Gastroesophageal sphincter (tissue), 4 donors: ENCODE results near the gene STIL. TPM values are rescaled to one million over a fixed set of nuclear protein-coding genes. Genes with fewer than 3 reads are reported as not detected.

Experiments
- ATAC-seq: fragments of 150-250 bp; one replicate; pipeline ENCODE4 v1.9.1; 2016; ENCODE audit warnings: mild to moderate bottlenecking, moderate library complexity
- H3K27ac ChIP-seq, 4 donors: fragments of 200-600 bp; sonication (generic) in 3 of 4; 1 replicate in 3 of 4; 2 replicates in 1 of 4; pipeline ENCODE4 v1.5.1; 2016 to 2019
- H3K27me3 ChIP-seq: fragments of 200-600 bp; sonication (generic); one replicate; pipeline ENCODE4 v1.5.1; 2019
- H3K36me3 ChIP-seq, 2 donors: fragments of 200-600 bp; sonication (generic); one replicate each; pipeline ENCODE4 v1.5.1; 2019; ENCODE audit warnings: control low read depth in 1 of 2
- H3K4me1 ChIP-seq, 3 donors: fragments of 200-600 bp; sonication (generic); 1 replicate in 2 of 3; 2 replicates in 1 of 3; pipeline ENCODE4 v1.5.1; 2016 to 2019; ENCODE audit warnings: control low read depth in 2 of 3
- H3K4me3 ChIP-seq, 2 donors: fragments of 200-600 bp; sonication (generic); one replicate each; pipeline ENCODE4 v1.5.1; 2019; ENCODE audit warnings: mild to moderate bottlenecking in 1 of 2, moderate library complexity in 1 of 2
- H3K9me3 ChIP-seq, 3 donors: fragments of 200-600 bp; sonication (generic); one replicate each; pipeline ENCODE4 v1.5.1; 2017 to 2019; ENCODE audit warnings: control low read depth in 2 of 3
- EP300 ChIP-seq: sonication (generic); formaldehyde crosslinking; IDR thresholded peaks from one replicate; pipeline ENCODE4 v1.6.1; 2017; ENCODE audit warnings: antibody characterized with exemption, mild to moderate bottlenecking
- POLR2A ChIP-seq, 2 donors: fragments of 450-650 bp; IDR thresholded peaks; one replicate each; pipeline ENCODE4 v1.6.1; 2017; ENCODE audit warnings: antibody characterized with exemption in 2 of 2, mild to moderate bottlenecking in 2 of 2, moderate library complexity in 1 of 2
- POLR2AphosphoS5 ChIP-seq: sonication (generic); formaldehyde crosslinking; IDR thresholded peaks from one replicate; pipeline ENCODE4 v1.6.1; 2017; ENCODE audit warnings: antibody characterized with exemption
- WGBS, 2 donors: methylation state at CpG; one replicate each; pipeline ENCODE4 v1.1.5; 2018; ENCODE audit warnings: low coverage in 1 of 2; 5-methylcytosine and 5-hydroxymethylcytosine counted together
- total RNA-seq, 4 donors: library from RNA; depleted of rRNA; stranded (reverse); fragments of >200 nt; gene quantifications; one replicate each; pipeline ENCODE4 v1.1.0, GENCODE V29; 2016
- TF ChIP-seq, protein P1 (sequence below), 4 experiments: fragments of 200-600 bp in 2 of 4; fragments of 450-650 bp in 2 of 4; sonication (generic) in 1 of 4; IDR thresholded peaks; one replicate each; pipeline ENCODE4 v1.5.1; 2017 to 2019; ENCODE audit warnings: antibody characterized with exemption in 4 of 4, mild to moderate bottlenecking in 2 of 4, moderate library complexity in 2 of 4

The STIL gene
- total RNA-seq, 4 donors from 2014 or later = 0.40 to 2.5 (median 0.83) TPM

DNA sequence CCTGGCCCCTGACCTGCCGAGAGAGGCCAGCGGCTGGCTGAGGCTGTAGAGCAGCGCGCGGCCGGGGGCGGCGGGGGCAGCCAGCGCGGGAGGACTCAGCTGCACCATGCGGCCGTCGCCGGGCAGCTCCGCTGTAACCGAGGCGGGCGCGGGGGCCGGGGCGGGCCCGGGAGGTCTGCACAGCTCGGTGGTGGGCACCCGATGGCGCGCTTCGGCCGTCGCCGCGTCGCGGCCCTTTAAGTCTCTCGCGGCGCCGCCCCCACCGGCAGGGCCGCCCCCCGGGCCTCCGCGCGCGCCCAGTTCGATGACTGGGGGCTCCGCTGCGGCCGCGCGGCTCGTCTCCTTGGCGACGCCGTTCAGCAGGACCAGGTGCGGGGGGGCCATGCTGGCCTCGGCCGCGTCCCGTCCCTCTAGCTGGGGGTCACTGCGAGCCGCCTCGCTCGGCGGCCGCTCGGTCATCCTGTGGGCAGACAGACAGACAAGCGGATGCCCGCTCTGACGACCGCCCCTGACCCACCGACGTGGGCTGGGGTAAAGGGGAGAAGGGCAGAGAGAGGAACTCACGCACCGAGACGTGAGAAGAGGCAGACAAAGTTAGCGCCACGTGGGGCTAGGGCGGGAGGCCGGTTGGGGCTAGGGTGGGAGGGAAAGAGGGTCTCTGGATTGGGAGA, 88.4 kb downstream of the STIL start:
- H3K4me1 ChIP-seq = peaks cover 0 to 44% (median 19%) of the 10 kb centered on the region in 3 donors
- H3K9me3 ChIP-seq = no peaks in the 10 kb centered on the region
- H3K4me3 ChIP-seq = peak overlapping the region in 1 of 2 donors; percentile 47
- H3K27me3 ChIP-seq = peaks cover 94% of the 10 kb centered on the region
- ATAC-seq = no peak
- no peaks in the 10 kb centered on the region for H3K36me3 ChIP-seq
- WGBS, 2 donors = 0% methylated on average over 5 of the region's 79 CpGs; no CpG with 5 or more reads in 1 of the 2 donors
- peak overlapping the region in 1 of 4 donors; percentile 38 for H3K27ac ChIP-seq
- TF ChIP-seq POLR2A (IDR thresholded peaks at IDR 0.05) (no peak), POLR2AphosphoS5 (no peak), EP300 (no peak)
- TF ChIP-seq, protein P1, sequence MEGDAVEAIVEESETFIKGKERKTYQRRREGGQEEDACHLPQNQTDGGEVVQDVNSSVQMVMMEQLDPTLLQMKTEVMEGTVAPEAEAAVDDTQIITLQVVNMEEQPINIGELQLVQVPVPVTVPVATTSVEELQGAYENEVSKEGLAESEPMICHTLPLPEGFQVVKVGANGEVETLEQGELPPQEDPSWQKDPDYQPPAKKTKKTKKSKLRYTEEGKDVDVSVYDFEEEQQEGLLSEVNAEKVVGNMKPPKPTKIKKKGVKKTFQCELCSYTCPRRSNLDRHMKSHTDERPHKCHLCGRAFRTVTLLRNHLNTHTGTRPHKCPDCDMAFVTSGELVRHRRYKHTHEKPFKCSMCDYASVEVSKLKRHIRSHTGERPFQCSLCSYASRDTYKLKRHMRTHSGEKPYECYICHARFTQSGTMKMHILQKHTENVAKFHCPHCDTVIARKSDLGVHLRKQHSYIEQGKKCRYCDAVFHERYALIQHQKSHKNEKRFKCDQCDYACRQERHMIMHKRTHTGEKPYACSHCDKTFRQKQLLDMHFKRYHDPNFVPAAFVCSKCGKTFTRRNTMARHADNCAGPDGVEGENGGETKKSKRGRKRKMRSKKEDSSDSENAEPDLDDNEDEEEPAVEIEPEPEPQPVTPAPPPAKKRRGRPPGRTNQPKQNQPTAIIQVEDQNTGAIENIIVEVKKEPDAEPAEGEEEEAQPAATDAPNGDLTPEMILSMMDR (IDR thresholded peaks at IDR 0.05) = no peak

DNA sequence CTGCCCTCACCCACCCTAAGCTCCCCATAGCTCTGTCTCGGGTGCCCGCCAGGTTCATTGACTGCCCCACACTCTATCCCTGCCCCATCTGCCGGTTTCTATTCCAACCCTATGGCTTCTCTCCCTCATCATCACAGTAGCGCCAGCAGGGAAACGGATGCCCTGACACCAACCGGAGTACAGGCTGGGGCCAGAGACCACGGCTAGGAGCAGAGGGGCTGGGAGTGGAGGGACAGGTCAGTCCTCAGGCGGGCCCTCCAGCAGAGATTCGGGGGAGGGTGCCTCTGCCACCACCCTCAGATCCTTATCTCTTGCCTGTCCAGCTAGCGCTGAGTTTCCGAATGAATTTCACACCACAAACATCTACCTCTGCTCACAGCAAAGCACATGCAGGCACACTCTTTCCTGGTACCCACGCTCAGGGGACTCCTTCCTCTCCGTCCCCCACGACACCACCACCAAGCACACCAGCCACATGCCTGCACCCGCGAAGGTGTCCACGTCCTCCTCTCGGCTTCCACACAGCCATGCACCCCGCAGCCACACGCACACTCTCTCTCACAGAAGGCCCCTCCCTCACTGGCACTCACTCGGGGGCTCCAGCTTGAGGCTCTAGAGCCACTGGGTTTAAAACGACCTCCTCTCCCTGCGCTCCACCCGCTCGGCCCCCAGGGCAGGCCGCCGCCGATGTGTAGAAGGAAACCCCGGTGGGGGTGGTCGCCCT, 89.1 kb downstream of the STIL start:
- Histone ChIP-seq H3K4me1 (peaks cover 0 to 37% (median 19%) of the 10 kb centered on the region in 3 donors), H3K27me3 (peaks cover 90% of the 10 kb centered on the region), H3K27ac (peak overlapping the region in 1 of 4 donors; percentile 38), H3K4me3 (peak overlapping the region in 1 of 2 donors; percentile 47), H3K36me3 (peaks cover 0 to under 1% of the 10 kb centered on the region in 2 donors), H3K9me3 (no peaks in the 10 kb centered on the region)
- WGBS, 2 donors = 18 to 23% methylated on average over 5 to 8 of the region's 30 CpGs
- TF ChIP-seq POLR2A (IDR thresholded peaks at IDR 0.05) (no peak), POLR2AphosphoS5 (no peak), EP300 (no peak)
- TF ChIP-seq, protein P1 (IDR thresholded peaks at IDR 0.05) = no peak
- peak; percentile 12 for ATAC-seq

DNA sequence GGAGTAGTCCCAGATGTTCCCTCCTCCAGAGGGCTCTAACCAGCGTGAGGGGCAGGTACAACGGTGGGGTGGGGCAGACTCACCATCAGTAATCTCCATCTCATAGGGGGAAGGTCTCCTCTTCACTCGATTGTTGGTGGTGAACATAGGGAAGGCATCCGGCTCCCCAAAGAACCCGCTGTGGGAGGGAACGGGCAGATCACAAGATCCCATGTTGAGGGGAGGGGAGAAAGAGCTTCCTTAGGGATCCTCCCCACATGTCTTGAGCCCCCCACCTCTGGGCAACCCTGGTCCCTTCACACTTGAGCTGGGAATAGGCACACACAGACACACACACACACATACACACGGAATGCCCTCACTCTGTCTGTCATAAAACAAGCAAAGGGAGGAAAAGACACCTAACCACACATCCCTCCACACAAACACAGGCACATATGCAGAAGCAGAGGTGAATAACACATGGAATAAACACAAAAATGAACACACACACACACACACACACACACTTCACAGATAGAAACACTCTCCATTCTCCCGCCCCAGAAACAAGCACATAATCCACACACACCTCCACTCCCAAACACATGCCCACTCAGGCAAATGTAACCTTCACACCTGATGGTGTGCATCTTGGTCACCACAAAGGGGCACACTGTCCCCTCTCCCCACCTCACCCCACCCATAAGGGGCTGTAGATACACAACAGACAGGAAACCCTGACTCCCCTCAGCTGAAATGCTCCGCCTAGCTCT, 89.8 kb downstream of the STIL start:
- WGBS, 2 donors = 16 to 54% methylated on average over 2 to 3 of the region's 9 CpGs
- H3K9me3 ChIP-seq = no peaks in the 10 kb centered on the region
- no peak for ATAC-seq
- H3K4me1 ChIP-seq = peaks cover 0 to 32% (median 19%) of the 10 kb centered on the region in 3 donors
- peaks cover 86% of the 10 kb centered on the region for H3K27me3 ChIP-seq
- peaks cover 0 to 5% of the 10 kb centered on the region in 2 donors for H3K36me3 ChIP-seq
- TF ChIP-seq, protein P1 (IDR thresholded peaks at IDR 0.05) = no peak
- TF ChIP-seq POLR2A (IDR thresholded peaks at IDR 0.05) (no peak), EP300 (no peak), POLR2AphosphoS5 (no peak)
- H3K4me3 ChIP-seq = no peak overlapping the region
- H3K27ac ChIP-seq = no peak overlapping the region

DNA sequence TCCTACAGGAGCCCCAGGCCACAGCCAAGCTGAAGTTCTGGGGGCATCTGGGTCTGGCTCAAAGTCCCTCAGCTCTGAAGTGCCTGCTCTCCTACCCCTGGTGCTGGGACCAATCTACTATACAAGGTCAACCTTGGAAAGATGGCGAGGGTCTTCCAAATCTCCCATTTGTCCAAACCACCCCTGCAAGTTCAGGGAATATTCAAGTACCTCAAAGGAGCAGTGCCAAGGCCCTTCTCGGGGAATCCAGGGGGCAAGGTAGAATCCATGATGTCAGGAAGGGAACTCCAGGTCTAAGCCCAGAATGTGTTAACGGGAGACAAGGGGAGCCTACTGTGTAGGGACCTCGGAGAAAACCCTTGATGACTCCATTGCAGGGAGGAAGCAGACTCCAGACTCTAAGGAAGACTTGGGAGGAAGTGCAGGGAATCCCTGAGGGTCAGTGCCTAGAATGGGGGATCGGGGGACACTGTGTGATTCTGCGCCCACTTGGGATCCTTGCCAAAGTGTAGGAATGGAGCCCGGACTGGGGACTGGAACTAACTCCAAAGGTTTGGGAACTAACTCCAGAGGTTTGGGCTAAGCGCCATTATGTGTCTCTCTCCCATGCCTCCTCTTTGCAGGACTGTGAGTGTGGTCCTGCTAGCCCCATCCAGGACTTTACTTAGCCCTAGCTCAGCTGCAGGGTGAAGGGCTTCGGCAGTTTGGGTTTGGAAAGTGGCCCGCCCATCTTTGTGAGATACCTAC, 90.6 kb downstream of the STIL start:
- 23 to 48% methylated on average over 3 to 5 of the region's 10 CpGs for WGBS, 2 donors
- H3K27me3 ChIP-seq = peaks cover 78% of the 10 kb centered on the region
- ATAC-seq = no peak

More for the DNA sequence above, 90.6 kb downstream of the STIL start:
- Histone ChIP-seq H3K9me3 (no peaks in the 10 kb centered on the region), H3K4me1 (peaks cover 0 to 32% (median 19%) of the 10 kb centered on the region in 3 donors), H3K27ac (no peak overlapping the region), H3K4me3 (no peak overlapping the region), H3K36me3 (peaks cover 0 to 5% of the 10 kb centered on the region in 2 donors)
- TF ChIP-seq, protein P1 (IDR thresholded peaks at IDR 0.05) = no peak
- no peak for TF ChIP-seq POLR2AphosphoS5
- TF ChIP-seq POLR2A (IDR thresholded peaks at IDR 0.05) = no peak
- no peak for TF ChIP-seq EP300
